A549 (cell line): ENCODE measurements around the gene GRM7. TPM values are rescaled to one million over a fixed set of nuclear protein-coding genes. Genes with fewer than 3 reads are reported as not detected.

Source experiments
- ATAC-seq, 2 experiments: fragments of 200-7000 bp in 1 of 2; fragments of >200 bp in 1 of 2; cut with Nextera tagmentation in 1 of 2; cut with Tn5 transposase in 1 of 2; 3 replicates each; pipeline versions ENCODE4 v1.8.0 to v1.9.1; 2018 to 2020; ENCODE audit warnings: mild to moderate bottlenecking in 1 of 2, moderate library complexity in 1 of 2
- CTCF ChIA-PET: fragments of 300-600 bp; sonication (Branson Sonifier 250); formaldehyde crosslinking; extraction: SDS; loops from one replicate; lab custom pipeline; 2021; ENCODE audit warnings: antibody characterized with exemption, inconsistent platforms; lab: Yijun Ruan, JAX
- POLR2A ChIA-PET: fragments of 350-600 bp; formaldehyde crosslinking; extraction: SDS; loops from one replicate; lab custom pipeline; 2021; ENCODE audit warnings: antibody characterized with exemption, inconsistent platforms; lab: Yijun Ruan, JAX
- DNase-seq, 2 experiments: peaks; one replicate each; pipeline versions ENCODE4 v3.0.0 to v3.0.0-alpha.2; 2011 to 2016; ENCODE audit warnings: low read depth in 1 of 2, low spot score in 1 of 2
- FAIRE-seq: peaks from 2 replicates; lab custom pipeline; 2011; peaks lifted over from hg19 to GRCh38; lab: Jason Lieb, UNC
- H3K27ac ChIP-seq, 2 experiments: fragments of >200 bp; sonication (Bioruptor Twin); formaldehyde crosslinking; 3 replicates each; pipeline ENCODE4 v1.5.1; 2016 to 2017
- H3K4me1 ChIP-seq: fragments of >200 bp; sonication (Bioruptor Twin); formaldehyde crosslinking; 3 replicates; pipeline ENCODE4 v1.6.1; 2016
- H3K4me2 ChIP-seq: fragments of >200 bp; sonication (Bioruptor Twin); formaldehyde crosslinking; 3 replicates; pipeline ENCODE4 v1.6.1; 2016
- H3K4me3 ChIP-seq: fragments of >200 bp; sonication (Bioruptor Twin); formaldehyde crosslinking; 3 replicates; pipeline ENCODE4 v1.5.1; 2016
- H3K9me3 ChIP-seq: fragments of >200 bp; sonication (Bioruptor Twin); formaldehyde crosslinking; 3 replicates; pipeline ENCODE4 v1.6.1; 2016
- BHLHE40 ChIP-seq: IDR thresholded peaks from 2 replicates; pipeline ENCODE4 v1.6.1; 2012; ENCODE audit warnings: low read depth, low read length, inconsistent platforms
- CBX8 ChIP-seq: fragments of 200-600 bp; sonication (generic); IDR thresholded peaks from 2 replicates; pipeline ENCODE4 v1.6.1; 2016
- CHD2 ChIP-seq: fragments of 150-350 bp; IDR thresholded peaks from 2 replicates; pipeline ENCODE4 v1.6.1; 2014; ENCODE audit warnings: low read length; ENCODE audit not compliant: partially characterized antibody
- EHMT2 ChIP-seq: fragments of 200-600 bp; sonication (generic); IDR thresholded peaks from 2 replicates; pipeline ENCODE4 v1.6.1; 2016; ENCODE audit warnings: antibody characterized with exemption, low read depth, mild to moderate bottlenecking, moderate library complexity
- EP300 ChIP-seq, 2 experiments: fragments of >200 bp; sonication (Bioruptor Twin); formaldehyde crosslinking; IDR thresholded peaks; 2 replicates in 1 of 2; 3 replicates in 1 of 2; pipeline ENCODE4 v1.6.1; 2016 to 2017
- ESRRA ChIP-seq: fragments of 150-350 bp; IDR thresholded peaks from 2 replicates; pipeline ENCODE4 v1.6.1; 2014; ENCODE audit warnings: mild to moderate bottlenecking, low read length, borderline replicate concordance
- FOSL2 ChIP-seq, 2 experiments: fragments of 450-650 bp in 1 of 2; fragments of >200 bp in 1 of 2; sonication (Bioruptor Twin) in 1 of 2; formaldehyde crosslinking; IDR thresholded peaks; 2 replicates each; pipeline versions ENCODE4 v1.5.0 to v1.6.1; 2016 to 2020; ENCODE audit warnings: mild to moderate bottlenecking in 1 of 2, moderate library complexity in 1 of 2
- HDAC2 ChIP-seq: fragments of 200-600 bp; sonication (generic); IDR thresholded peaks from 2 replicates; pipeline ENCODE4 v1.6.1; 2016
- KDM5A ChIP-seq: fragments of 200-600 bp; sonication (generic); IDR thresholded peaks from 2 replicates; pipeline ENCODE4 v1.6.1; 2016; ENCODE audit warnings: antibody characterized with exemption, mild to moderate bottlenecking
- MAFK ChIP-seq: fragments of 450-650 bp; IDR thresholded peaks from 2 replicates; pipeline ENCODE4 v1.6.1; 2014; ENCODE audit not compliant: partially characterized antibody
- MAZ ChIP-seq: fragments of 150-350 bp; IDR thresholded peaks from 2 replicates; pipeline ENCODE4 v1.6.1; 2014; ENCODE audit warnings: antibody characterized with exemption, low read depth, low read length, borderline replicate concordance
- NR3C1 ChIP-seq: fragments of >200 bp; sonication (Bioruptor Twin); formaldehyde crosslinking; IDR thresholded peaks from 3 replicates; pipeline ENCODE4 v1.6.1; 2017
- PHF8 ChIP-seq: fragments of 200-600 bp; sonication (generic); IDR thresholded peaks from 2 replicates; pipeline ENCODE4 v1.6.1; 2016; ENCODE audit warnings: low read depth, mild to moderate bottlenecking, antibody characterized with exemption, moderate library complexity, borderline replicate concordance
- POLR2AphosphoS2 ChIP-seq: conservative IDR thresholded peaks from 2 replicates; pipeline ENCODE4 v1.6.1; 2012; ENCODE audit warnings: low read length, improper control_type of control experiment, inconsistent platforms
- RARB ChIP-seq: fragments of 250-450 bp; sonication (Bioruptor Pico); IDR thresholded peaks from 2 replicates; pipeline ENCODE4 v1.8.0; 2021; ENCODE audit warnings: mild to moderate bottlenecking, moderate library complexity
- TFCP2L1 ChIP-seq: fragments of 250-450 bp; sonication (Bioruptor Pico); IDR thresholded peaks from 2 replicates; pipeline ENCODE4 v1.5.0; 2021; ENCODE audit warnings: mild to moderate bottlenecking
- ZC3H11A ChIP-seq: fragments of 450-650 bp; IDR thresholded peaks from 2 replicates; pipeline ENCODE4 v1.6.1; 2014; ENCODE audit warnings: antibody characterized with exemption, mild to moderate bottlenecking
- ZFP36 ChIP-seq: fragments of 450-650 bp; IDR thresholded peaks from 2 replicates; pipeline ENCODE4 v1.6.1; 2014; ENCODE audit warnings: borderline replicate concordance; ENCODE audit not compliant: partially characterized antibody
- WGBS: methylation state at CpG from one replicate; pipeline ENCODE4 v1.1.6; 2017; ENCODE audit errors: missing lambda C conversion rate; 5-methylcytosine and 5-hydroxymethylcytosine counted together
- polyA plus RNA-seq, 4 experiments: library from polyadenylated mRNA; depleted of rRNA in 3 of 4; stranded (reverse); fragments of >200 nt; fragmentation: RNase III in 1 of 4; extraction: RNeasy Plus Mini Kit Qiagen cat#74134 plus additional on column Dnase treatment in 1 of 4; gene quantifications; 2 replicates in 3 of 4; 3 replicates in 1 of 4; pipeline ENCODE4 v1.2.3, GENCODE V29; 2011 to 2017
- TF ChIP-seq, protein P1 (sequence below): fragments of 150-350 bp; IDR thresholded peaks from 2 replicates; pipeline ENCODE4 v1.6.1; 2014; ENCODE audit warnings: low read depth, mild to moderate bottlenecking, low read length
- TF ChIP-seq, protein P2 (sequence below): fragments of >200 bp; sonication (Bioruptor Twin); formaldehyde crosslinking; IDR thresholded peaks from 3 replicates; pipeline ENCODE4 v1.6.1; 2016
- TF ChIP-seq, protein P3 (sequence below): fragments of >200 bp; sonication (Bioruptor Twin); formaldehyde crosslinking; IDR thresholded peaks from 3 replicates; pipeline ENCODE4 v1.5.1; 2016
- TF ChIP-seq, protein P4 (sequence below): fragments of 250-450 bp; sonication (Bioruptor Pico); IDR thresholded peaks from 2 replicates; pipeline ENCODE4 v1.5.0; 2020; ENCODE audit warnings: low read depth, mild to moderate bottlenecking, moderate library complexity
- TF ChIP-seq, protein P5 (sequence below): fragments of 450-650 bp; IDR thresholded peaks from 2 replicates; pipeline ENCODE4 v1.6.1; 2014; ENCODE audit warnings: antibody characterized with exemption

Gene GRM7
- polyA plus RNA-seq, 2 of the 4 experiments (the other 2 are of a cell fraction): not detected

DNA sequence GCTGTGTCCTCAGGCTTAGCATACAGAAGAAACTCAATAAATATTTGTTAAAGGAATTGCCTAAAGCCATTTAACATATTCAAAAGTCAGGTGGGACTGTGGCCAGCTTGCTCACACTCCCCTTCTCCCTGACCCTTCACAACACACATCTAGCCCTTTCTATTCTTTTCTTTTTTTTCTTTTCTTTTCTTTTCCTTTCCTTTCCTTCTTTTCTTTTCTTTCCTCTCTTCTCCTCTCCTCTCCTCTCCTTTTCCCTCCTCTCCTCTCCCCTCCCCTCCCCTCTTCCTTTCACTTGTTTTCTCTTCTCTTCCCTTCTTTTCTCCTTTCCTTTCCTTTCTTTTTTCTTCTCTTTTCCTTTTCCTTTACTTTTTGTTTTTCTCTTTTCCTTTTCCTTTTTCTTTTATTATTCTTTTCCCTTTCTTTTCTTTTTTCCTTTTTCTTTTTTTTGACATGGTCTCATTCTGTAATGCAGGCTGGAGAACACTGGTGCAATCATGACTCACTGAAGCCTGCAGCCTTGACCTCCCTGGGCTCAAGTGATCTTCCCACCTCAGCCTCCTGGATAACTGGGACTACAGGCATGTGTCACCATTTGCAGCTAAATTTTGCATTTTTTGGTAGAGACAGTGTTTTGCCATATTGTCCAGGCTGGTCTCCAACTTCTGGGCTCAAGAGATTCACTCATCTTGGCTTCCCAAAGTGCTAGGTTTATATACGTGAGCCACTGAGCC, 377.8 kb downstream of the GRM7 start (continued):
- TF ChIP-seq, protein P1, sequence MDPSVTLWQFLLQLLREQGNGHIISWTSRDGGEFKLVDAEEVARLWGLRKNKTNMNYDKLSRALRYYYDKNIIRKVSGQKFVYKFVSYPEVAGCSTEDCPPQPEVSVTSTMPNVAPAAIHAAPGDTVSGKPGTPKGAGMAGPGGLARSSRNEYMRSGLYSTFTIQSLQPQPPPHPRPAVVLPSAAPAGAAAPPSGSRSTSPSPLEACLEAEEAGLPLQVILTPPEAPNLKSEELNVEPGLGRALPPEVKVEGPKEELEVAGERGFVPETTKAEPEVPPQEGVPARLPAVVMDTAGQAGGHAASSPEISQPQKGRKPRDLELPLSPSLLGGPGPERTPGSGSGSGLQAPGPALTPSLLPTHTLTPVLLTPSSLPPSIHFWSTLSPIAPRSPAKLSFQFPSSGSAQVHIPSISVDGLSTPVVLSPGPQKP: no peak
- TF ChIP-seq, all 56 proteins: peak for 0

DNA sequence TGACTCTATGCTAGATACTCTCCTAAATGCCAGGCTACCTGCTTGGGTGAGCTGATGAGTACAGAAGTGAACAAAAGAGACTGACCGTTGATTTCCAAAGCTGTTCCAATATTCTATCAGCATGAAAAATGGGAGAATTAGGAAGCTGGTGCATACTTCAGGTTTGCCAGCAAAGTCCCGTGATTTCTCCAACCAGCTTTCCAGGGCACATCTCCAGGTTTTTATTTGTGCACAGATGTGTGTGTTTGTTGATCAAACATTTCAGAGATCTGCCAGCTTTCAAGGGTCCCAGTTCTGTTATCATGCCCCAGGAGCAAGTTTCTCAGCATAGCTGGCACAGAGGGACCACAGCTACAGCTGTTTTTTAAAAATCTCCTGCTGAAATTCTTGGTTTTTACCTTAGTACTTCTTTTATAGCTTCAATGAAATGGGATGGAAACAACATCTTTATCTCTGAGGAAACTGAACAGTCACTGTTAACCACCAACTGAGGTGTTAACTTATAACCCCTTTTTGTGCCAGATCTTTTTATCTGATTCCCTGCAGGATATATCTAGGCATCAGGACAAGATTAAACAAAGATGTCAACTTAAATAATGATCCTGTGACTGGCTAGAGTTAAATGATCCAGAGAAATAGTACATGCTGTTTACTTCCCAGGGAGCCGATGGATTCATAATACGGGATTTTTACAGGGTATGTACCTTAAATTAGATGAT, 380.8 kb downstream of the GRM7 start:
- no peak overlapping the region for H3K4me3 ChIP-seq
- H3K27ac ChIP-seq: no peak overlapping the region
- 0 out of 3 replicates have a peak, but pooled peaks cover 3% of the 10 kb centered on the region for H3K9me3 ChIP-seq
- no peaks in the 10 kb centered on the region for H3K4me1 ChIP-seq
- ATAC-seq (no peak), DNase-seq (no peak), FAIRE-seq (no peak)
- TF ChIP-seq KDM5A: no peak
- no peak for TF ChIP-seq BHLHE40
- TF ChIP-seq MAFK: no peak
- no peak for TF ChIP-seq CBX8
- TF ChIP-seq RARB (CRISPR knock-in tag): no peak
- TF ChIP-seq, protein P2, sequence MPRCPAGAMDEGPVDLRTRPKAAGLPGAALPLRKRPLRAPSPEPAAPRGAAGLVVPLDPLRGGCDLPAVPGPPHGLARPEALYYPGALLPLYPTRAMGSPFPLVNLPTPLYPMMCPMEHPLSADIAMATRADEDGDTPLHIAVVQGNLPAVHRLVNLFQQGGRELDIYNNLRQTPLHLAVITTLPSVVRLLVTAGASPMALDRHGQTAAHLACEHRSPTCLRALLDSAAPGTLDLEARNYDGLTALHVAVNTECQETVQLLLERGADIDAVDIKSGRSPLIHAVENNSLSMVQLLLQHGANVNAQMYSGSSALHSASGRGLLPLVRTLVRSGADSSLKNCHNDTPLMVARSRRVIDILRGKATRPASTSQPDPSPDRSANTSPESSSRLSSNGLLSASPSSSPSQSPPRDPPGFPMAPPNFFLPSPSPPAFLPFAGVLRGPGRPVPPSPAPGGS: no peak
- TF ChIP-seq CHD2: no peak
- no peak for TF ChIP-seq PHF8
- no peak for TF ChIP-seq NR3C1
- TF ChIP-seq ESRRA: no peak
- no peak for TF ChIP-seq FOSL2 (IDR thresholded peaks at IDR 0.05)
- no peak for TF ChIP-seq FOSL2 (CRISPR knock-in tag; IDR thresholded peaks at IDR 0.05)
- TF ChIP-seq, protein P3, sequence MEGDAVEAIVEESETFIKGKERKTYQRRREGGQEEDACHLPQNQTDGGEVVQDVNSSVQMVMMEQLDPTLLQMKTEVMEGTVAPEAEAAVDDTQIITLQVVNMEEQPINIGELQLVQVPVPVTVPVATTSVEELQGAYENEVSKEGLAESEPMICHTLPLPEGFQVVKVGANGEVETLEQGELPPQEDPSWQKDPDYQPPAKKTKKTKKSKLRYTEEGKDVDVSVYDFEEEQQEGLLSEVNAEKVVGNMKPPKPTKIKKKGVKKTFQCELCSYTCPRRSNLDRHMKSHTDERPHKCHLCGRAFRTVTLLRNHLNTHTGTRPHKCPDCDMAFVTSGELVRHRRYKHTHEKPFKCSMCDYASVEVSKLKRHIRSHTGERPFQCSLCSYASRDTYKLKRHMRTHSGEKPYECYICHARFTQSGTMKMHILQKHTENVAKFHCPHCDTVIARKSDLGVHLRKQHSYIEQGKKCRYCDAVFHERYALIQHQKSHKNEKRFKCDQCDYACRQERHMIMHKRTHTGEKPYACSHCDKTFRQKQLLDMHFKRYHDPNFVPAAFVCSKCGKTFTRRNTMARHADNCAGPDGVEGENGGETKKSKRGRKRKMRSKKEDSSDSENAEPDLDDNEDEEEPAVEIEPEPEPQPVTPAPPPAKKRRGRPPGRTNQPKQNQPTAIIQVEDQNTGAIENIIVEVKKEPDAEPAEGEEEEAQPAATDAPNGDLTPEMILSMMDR: no peak
- TF ChIP-seq EP300 (IDR thresholded peaks at IDR 0.05): no peak
- TF ChIP-seq ZFP36: no peak
- no peak for TF ChIP-seq EHMT2
- ChIA-PET CTCF (no interaction called here), POLR2A (no interaction called here)
- H3K4me2 ChIP-seq: no peak overlapping the region
- WGBS: 14% methylated on average over 4 of the region's 4 CpGs

DNA sequence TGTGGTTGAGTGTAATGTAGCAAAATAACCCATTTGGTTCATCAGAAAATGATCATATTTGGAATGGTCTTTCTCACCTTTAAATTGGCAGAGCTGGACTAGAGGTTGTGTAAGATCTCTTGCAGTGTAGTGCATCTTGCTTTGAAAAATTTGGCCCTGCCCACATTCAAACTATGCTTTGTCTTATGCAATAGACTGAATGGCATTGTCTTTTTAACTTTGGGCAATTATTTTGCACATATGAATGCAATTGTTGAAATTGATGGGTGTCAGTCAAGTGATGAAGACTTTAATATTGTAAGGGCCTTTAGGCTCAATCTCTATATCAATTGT, 381.4 kb downstream of the GRM7 start:
- FAIRE-seq: no peak
- H3K9me3 ChIP-seq: 0 out of 3 replicates have a peak, but pooled peaks cover 3% of the 10 kb centered on the region
- ChIA-PET POLR2A (no interaction called here), CTCF (no interaction called here)
- no peak for ATAC-seq
- no peaks in the 10 kb centered on the region for H3K4me1 ChIP-seq
- H3K27ac ChIP-seq: no peak overlapping the region
- DNase-seq: no peak
- H3K4me3 ChIP-seq: no peak overlapping the region
- no peak overlapping the region for H3K4me2 ChIP-seq
- TF ChIP-seq, protein P4, sequence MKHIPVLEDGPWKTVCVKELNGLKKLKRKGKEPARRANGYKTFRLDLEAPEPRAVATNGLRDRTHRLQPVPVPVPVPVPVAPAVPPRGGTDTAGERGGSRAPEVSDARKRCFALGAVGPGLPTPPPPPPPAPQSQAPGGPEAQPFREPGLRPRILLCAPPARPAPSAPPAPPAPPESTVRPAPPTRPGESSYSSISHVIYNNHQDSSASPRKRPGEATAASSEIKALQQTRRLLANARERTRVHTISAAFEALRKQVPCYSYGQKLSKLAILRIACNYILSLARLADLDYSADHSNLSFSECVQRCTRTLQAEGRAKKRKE: no peak
- TF ChIP-seq, protein P5, sequence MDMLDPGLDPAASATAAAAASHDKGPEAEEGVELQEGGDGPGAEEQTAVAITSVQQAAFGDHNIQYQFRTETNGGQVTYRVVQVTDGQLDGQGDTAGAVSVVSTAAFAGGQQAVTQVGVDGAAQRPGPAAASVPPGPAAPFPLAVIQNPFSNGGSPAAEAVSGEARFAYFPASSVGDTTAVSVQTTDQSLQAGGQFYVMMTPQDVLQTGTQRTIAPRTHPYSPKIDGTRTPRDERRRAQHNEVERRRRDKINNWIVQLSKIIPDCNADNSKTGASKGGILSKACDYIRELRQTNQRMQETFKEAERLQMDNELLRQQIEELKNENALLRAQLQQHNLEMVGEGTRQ: no peak
- TF ChIP-seq TFCP2L1 (no peak), ZC3H11A (no peak), HDAC2 (no peak), PHF8 (no peak), POLR2AphosphoS2 (no peak), MAZ (no peak)
- TF ChIP-seq, protein P3: no peak
